MV-4-11 (cell line): ENCODE data around the gene GLE1.
"Not testable (repeated sequence)": the region's sequence is repeated elsewhere in the genome, so short reads cannot be mapped to it uniquely, and the experiment has no call there.

Experiments
- DNase-seq: peaks from one replicate; lab custom pipeline; 2025; lab: John Stamatoyannopoulos, UW

Gene GLE1

DNA sequence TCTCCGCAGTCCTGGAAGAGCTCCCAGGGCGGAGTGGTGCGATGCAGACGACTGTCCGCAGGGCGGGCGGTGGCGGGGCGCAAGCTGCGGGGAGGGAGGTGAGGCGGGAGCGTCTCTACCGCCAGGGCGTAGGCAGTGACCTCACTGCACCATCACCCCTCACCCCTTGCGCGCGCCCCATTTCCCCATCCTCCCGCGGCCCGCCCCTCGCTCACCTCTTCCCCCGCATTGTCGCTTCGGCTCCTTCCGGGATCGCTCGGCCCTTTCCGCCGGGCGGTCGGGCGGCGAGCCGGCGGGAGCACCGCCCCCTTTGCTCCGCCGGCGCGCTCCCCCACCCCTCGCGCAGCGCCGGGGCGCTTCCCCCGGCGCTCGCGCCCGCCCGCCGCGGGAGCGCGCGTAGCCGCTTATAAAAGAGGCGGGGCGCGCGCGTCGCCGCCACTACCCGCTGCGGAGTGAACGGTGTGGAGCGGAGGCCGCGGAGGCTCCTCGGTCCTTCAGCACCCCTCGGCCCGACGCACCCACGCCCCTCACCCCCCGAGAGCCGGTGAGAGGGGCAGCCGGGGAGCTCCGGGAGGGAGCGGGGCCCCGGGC, 47.7 kb downstream of the GLE1 start, which contains the start of gene SPTAN1:
Gene SPTAN1, plus strand, starts transcription at position 435 of the 591 bp plus-strand sequence. CDS start 14,154 bp downstream, outside the sequence.
- peak; percentile 73 for DNase-seq

DNA sequence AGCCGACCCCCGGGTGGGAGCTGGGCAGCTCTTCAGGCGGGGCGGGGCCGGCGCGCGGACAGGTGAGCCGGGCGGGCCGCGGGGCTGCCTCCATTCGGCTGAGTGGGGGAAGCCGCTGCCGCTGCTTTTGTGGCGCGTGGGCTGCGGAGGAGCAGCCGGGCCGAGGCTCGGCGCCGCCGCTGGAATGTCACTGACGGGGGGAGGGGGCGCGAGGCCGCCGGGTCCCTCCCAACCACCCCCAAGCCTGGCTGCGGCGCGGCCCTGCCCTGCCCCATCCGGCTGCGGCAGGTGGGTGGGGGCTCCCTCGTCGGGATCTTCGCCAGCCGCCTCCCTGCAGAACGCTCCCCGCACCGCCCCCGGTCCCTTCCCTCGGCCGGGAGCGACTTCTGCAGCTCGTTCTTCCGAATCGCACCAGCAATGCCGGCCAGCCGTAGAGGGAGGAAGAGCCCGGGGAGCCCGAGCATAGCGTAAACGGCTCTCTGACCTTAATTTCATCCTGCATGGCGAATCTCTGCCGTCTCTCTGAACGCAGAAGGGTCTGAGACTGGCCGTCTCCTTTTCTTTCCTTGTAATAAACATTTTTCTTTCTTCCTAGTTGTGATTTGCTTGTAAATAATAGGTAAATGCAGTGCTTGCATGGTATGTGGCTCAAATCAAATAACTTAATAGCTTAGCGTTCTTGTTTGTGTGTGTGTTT, 48.4 kb downstream of the GLE1 start:
- peak; percentile 15 for DNase-seq

DNA sequence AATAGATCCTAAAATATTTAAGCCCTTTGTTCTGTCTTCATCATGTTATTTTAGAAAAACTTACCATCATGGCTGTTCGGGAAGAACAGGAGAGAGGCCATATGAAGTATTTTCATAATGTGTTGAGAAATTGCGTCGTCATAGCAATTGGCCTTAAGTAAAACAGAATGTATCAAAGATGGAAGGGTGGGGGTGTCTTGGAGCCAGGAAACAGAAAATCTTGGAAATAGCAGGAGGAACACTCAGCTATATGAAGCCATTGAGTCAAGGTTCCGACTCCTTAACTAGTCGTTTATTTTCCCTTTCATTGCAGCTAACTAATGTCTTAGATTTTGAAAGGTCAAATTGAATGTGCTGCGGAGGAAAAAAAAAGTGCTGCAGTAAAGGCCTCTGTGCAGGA, 49.2 kb downstream of the GLE1 start:
- no peak for DNase-seq

DNA sequence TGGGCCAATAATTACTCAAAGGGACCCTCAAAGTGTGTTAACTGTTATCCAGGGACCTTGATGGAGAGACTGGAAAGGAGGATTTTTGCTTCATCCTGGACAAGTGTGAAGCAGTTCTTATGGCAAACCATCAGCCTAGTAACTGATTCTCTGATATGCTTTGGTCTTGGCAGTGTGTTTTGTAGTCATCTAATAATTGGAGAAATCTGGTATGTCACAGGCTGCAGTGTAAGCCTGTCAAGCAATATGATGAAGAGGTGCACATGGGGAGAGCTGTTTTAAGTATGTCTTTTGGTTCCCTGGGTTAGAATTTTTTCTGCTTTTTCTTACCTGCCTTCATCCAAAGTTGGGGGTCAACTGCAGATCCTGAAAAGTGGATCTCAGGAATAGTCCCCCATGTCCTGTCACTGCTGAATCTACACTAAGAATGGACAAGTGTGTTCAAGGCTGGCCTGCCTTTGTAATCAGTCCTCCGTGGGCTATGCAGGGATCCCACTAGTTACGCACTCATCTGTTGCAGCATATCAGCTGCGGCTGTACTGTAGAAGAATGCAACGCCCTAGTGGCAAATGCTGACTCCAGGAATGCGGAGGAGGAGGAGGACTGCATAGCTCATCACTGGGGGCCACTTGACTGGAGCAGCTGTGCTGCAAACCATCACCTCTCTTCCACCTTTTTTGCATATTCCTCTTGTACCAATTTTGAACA, 49.8 kb downstream of the GLE1 start:
- peak; percentile 44 for DNase-seq

DNA sequence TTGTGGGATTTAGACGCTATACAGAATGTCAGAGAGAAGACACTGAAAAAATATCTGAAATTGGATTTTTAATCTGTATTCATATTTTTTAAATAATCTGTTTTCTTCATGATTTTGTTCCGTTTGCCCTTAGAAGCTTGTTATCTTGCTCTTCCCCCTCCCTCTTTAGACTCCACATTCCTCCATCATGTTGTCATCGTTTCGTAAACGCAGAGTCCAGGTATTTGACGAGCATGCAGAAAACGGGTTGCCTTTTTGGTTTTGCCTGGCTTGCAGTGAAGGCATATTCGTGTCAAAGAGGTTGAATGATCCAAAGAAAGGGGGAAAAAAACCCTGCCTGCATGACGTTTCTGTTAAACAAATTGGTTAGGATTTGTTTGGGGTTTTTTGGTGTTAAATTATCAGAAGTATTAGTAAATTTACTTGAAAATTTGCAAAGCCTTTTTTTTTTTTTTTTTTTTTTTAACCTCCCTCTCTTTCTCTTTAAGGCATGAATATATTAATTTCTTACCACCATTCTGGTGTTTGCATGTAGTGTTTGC, 50.7 kb downstream of the GLE1 start:
- no peak for DNase-seq

DNA sequence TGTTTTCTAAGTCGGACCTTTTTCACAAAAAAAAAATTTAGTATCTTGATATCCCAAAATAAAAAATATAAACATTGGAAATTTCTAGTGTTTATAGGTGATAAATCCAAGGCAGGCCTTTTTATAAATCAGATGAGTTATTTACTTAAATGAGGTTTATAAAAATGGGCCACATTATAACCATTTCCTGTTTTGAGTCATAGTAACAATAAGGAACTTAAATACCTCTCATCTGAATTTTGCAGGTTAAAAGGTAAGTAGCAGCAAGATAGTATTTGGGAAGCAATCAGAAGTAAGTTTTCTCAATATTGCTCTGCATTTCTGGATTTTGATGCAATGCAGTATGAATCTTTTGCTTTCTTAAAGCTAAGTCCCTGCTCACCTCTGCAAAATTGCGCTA, 51.8 kb downstream of the GLE1 start:
- no peak for DNase-seq

DNA sequence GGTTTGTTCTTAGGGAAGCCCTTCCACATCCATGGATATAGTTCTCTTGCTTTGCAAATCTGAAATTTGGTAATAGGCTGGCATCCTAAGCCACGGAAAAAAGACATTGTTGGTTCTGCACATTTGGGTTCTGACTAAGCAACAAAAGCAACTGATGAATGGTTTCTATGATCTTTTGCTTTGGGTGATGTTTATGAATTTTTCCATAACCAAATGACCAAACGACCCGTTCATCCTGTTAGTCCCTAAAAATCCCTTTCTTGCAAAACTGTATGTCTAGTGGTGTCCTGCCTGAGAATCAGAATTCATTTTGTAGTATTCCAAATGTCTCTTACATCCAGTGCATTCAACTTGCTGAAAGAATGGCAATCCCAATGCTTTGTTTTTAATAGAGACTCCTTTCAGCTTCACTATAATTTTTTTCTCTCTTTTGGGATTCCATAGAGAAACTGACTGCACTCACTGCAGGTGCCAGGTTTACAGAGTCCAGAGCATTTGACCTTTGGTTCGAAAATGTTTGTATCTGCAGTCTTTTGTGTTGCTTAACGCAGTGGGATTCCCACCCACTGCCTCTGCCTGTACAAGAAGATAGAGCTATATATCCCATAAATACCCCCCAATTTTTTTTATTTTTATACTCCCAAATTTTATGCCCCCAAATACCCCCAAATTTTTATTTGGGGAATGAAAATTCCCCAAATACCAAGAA, 52.6 kb downstream of the GLE1 start:
- no peak for DNase-seq

DNA sequence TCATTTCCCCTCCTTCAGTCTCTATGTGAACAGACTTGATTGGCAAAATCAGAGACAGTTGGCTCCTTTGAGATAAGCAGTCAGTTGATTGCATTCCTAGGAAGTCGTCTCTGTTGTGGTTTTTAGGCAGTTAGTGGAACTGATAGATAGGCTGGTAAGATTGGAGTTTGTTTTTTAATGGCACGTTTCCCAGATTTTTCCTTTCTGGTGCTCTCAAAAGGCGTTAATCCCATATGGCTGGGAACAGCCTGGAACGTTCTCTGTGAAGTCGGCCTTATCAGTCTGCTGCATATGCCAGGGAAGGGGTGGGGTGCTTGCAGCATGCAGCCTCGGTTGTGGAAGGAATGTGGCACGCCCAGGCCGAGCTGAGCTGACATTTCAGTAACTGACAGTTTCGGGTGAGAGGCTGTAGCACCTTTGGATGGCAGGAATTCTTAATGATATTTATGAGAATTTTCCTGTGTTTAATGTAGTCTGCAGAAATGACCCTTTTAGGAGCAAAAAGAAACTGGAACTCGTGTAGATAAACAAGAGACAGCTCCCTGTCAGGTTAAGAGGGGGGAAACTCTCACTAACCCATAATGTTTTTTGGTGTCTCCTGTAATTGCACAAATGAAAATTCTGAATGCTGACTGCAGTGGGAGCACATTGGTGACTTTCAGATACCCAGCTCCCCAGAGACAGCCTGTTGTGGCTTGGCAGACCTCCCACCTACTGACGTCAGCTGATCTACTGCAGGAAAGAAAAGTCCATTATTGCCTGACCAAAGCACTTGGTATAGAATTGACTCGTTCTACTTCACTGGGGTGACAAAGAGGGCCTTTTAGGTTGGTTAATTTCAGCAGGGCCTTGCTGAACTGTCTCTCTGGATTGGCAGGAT, 54.2 kb downstream of the GLE1 start:
- peak; percentile 55 for DNase-seq

DNA sequence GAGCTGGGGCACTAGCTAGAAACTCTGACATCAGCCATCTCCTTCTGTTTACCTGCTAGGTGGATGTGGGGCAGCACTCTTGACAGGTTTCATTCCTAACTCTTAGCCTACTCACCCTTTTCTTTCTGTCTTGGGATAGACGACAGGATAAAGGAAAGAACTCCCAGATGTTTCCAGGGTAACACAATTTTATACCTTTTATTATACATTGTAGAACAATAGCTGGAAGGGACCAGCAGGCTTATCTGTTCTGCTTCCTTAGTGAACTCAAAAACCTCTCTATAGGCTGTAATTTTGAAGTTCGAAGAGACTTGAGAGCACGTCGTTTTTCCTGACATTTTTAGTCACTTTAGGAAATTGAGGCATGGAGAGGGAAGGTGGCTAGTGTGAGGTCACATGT, 61.1 kb downstream of the GLE1 start:
- no peak for DNase-seq

DNA sequence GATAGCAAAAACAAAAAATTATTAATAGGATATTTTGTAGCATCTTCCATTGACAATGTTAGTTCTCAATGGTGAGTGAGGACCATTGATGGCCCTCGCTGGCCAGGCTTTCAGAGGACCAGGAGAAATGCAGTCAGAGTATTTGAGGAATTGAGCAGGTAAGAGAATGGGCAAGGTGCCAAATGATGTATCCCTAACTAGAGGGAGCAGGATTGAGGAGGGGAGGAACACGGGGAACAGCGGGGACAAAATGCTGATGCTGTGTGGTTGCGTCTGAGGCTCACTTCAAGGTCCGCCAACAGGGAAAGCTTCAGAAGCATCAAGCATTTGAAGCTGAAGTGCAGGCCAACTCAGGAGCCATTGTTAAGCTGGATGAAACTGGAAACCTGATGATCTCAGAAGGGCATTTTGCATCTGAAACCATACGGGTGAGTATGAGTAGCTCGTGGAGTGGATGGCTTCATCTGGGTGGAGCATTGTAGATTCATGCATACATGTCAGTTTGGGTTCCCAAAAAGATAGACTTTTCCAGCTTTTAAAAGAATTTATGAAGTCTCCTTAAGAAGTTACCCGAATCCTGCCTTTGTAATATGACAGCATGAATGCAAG, 64.1 kb downstream of the GLE1 start:
- no peak for DNase-seq

DNA sequence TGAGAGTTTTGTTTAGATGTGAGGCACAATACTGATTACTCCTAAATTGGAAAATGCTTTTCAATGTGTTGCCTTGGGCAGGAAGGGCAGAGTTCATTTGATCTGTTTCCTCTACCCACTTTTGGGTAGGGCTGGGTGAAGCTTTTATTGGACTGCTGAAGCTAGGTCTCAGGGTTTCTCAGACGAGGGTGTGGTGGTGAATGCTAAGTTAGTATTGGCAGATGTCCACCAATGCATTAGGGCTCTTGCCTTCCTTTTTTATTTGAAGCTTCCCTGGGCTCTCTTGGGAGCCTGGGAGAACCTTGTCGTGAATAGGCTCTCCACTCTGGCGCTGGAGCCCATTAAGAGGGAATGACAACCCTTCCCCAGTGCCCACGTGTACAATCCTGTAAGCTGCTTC, 71.0 kb downstream of the GLE1 start:
- DNase-seq, result no peak

DNA sequence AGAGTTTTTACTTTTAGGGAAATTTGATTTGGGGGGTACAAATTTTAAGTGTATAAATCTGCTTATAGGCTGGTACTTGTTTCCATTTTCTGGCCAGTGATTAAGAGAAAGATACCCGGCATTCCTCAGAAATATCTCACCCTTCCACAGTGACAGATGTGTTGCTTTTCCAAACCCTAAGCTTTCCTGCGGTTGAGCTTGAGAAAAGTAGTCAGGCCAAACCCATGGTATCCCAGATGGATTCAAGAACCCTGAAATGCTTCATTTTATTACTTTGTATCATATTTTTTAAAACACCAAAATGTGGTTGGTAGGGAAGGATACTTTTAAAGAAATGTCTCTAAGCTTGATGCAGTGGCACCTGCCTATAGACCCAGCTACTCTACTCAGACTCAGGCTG, 71.4 kb downstream of the GLE1 start:
- no peak for DNase-seq

DNA sequence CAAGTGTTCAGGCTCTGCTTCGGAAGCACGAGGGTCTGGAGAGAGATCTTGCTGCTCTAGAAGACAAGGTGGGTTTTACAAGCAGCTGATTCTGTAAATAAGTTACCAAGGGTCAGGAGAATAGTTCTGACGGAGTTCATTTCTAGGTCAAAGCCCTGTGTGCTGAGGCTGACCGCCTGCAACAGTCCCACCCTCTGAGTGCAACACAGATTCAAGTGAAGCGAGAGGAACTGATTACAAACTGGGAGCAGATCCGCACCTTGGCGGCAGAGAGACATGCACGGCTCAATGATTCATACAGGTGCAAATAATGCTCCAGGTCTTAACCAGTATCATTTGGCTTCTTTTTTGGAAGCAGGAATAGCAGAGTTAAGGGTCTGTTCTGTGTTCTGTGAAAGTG, 72.7 kb downstream of the GLE1 start:
- no peak for DNase-seq

DNA sequence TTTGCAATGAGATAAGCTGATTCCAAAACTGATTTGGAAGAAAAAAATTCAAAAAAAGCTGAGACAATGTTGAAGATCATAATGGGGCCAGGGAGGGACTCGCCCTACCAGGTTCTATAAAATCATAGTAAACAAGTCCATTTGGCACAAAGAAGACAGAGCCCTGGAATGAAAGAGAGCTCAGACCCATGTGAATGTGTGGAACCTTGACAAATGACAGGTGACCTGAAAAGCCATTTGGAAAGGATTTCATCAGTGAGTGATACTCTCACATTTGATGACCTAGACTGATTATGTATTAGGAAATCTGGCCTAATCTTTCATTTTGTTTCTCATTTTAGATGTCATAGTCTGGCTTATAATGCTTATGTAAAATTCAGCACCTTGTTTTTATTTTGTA, 74.7 kb downstream of the GLE1 start:
- no peak for DNase-seq

DNA sequence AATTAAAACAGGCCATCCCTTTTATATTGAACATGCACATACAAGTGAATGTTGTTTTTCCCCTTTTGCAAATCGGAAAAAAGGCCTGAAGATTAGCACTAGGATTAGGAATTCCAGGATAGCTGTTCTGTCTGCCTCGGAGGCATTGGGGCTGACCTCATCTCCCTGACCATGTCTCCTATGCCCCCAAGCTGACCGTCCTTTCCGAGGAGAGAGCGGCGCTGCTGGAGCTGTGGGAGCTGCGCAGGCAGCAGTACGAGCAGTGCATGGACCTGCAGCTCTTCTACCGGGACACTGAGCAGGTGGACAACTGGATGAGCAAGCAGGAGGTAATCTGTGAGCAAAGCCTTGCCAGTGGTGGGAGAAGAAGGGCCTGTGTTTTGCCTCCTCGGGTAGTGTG, 76.2 kb downstream of the GLE1 start:
- DNase-seq, result no peak

DNA sequence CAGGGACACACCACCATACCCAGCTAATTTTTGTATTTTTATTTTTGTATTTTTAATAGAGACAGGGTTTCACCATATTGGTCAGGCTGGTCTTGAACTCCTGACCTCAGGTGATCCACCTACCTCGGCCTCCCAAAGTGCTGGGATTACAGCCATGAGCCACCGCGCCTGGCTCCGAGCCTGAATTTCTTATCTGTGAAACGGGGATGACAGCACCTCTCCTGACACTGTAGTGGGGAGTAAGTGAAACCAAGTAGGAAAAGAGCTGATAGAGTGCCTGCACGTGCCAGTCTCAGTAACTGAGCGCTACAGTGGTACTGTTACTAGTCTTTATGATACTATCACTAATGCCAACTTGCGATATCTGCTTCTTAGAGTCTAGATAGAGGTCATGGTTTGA, 80.6 kb downstream of the GLE1 start:
- DNase-seq, result not testable (repeated sequence)

DNA sequence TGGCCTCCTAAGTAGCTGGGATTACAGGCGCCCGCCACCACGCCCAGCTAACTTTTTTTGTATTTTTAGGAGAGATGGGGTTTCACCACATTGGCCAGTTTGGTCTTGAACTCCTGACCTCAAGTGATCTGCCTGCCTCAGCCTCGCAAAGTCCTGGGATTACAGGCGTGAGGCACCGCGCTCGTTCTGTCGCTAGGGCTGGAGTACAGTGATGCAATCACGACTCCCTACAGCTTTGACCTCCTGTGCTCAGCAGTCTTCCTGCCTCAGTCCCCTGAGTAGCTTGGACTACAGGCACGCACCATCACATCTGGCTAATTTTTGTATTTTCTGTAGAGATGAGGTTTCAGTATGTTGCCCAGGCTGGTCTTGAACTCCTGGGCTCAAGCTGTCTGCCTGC, 82.4 kb downstream of the GLE1 start:
- DNase-seq, result peak; percentile 87

DNA sequence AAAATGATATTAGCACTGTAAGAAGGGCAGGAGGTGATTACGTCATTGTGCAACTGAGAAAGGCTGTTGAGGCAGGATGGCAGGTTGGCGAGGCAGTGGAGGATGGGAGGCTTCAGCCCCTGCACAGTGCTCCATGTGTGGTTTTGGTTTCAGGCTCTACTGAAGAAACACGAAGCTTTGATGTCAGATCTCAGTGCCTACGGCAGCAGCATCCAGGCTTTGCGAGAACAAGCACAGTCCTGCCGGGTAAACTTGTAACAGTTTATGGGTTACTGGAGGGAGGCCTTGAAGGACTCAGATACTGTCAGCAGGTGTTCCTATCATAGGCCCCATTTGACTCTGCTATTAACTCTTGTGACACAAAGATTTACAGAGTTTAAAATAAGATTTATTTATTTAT, 82.9 kb downstream of the GLE1 start:
- DNase-seq, result peak; percentile 60

DNA sequence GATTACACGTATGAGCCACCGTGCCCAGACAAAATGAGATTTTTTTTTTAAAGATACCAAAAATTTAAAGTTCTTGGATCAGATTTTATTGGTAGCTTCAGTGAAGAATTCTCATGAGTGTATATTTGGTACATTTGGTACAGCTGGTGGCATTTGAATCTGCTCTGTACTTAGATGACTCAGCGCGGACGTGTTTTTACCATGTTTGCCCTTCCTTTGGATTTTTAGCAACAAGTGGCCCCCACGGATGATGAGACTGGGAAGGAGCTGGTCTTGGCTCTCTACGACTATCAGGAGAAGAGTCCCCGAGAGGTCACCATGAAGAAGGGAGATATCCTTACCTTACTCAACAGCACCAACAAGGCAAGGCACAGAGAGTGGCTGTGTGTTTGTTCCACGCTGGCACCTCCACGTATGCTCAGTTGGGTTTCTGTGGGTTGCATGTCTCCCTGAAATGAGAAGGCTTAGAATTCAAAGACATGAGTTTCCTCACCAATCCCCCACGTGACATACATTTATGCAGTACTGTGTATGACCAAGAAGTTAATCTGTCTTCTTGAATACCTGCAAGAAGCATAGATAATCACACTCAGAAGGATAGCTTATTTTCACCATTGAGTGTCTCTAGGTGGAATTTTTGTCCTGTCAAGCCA, 84.2 kb downstream of the GLE1 start:
- no peak for DNase-seq
